Superior temporal gyrus (tissue), 1 donor: ENCODE measurements around the gene B4GALT5.
"Not testable (repeated sequence)": the region's sequence is repeated elsewhere in the genome, so short reads cannot be mapped to it uniquely, and the experiment has no call there.

Experiments used
- DNase-seq: peaks from one replicate; pipeline ENCODE4 v3.0.0-alpha.2; 2016; ENCODE audit errors: extremely low spot score

B4GALT5 gene, protein sequence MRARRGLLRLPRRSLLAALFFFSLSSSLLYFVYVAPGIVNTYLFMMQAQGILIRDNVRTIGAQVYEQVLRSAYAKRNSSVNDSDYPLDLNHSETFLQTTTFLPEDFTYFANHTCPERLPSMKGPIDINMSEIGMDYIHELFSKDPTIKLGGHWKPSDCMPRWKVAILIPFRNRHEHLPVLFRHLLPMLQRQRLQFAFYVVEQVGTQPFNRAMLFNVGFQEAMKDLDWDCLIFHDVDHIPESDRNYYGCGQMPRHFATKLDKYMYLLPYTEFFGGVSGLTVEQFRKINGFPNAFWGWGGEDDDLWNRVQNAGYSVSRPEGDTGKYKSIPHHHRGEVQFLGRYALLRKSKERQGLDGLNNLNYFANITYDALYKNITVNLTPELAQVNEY

GRCh38 chr20:49713753-49714712 lies at the start of gene B4GALT5:
Gene B4GALT5 (minus strand): TSS chr20:49713878. CDS start chr20:49713690, 188 bp downstream.
- peak; percentile 75 for DNase-seq

GRCh38 chr20:49762940-49763766 lies 49.5 kb upstream of the B4GALT5 start:
- no peak for DNase-seq

DNA sequence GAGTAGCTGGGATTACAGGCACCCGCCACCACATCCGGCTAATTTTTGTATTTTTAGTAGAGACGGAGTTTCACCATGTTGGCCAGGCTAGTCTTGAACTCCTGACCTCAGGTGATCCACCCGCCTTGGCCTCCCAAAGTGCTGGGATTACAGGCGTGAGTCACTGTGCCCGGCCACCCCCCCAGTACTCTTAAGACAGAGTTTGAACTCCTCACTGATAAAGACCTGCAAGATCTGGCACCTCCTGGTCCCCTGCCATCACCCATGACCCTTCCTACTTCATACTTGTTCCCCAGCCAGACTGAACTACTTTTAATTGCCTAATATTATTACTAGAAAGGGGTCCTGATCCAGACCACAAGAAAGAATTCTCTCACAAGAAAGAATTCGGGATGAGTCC lies 48.2 kb upstream of the B4GALT5 start:
- DNase-seq: not testable (repeated sequence)

GRCh38 chr20:49759266-49759950 lies 45.7 kb upstream of the B4GALT5 start:
- DNase-seq: no peak

- DNase-seq: peak; percentile 25
Observed at GRCh38 chr20:49758781-49759180, 45.1 kb upstream of the B4GALT5 start.

DNA sequence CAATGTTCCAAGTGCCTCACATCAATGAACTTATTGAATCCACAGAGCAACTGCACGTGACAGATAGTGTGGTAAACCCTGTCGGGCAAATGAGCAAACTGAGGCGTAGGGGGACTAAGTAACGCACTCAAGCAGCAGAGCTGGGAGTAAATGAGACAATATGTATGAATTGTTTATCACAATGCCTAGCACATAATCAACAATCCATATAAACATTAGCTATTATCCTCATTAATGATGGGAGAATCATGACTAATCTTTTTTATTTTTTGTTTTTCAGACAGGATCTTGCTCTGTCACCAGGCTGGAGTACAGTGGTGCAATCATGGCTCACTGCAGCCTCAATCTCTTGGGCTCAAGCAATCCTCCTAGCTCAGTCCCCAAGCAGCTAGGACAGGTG lies 43.9 kb upstream of the B4GALT5 start:
- DNase-seq: no peak

DNA sequence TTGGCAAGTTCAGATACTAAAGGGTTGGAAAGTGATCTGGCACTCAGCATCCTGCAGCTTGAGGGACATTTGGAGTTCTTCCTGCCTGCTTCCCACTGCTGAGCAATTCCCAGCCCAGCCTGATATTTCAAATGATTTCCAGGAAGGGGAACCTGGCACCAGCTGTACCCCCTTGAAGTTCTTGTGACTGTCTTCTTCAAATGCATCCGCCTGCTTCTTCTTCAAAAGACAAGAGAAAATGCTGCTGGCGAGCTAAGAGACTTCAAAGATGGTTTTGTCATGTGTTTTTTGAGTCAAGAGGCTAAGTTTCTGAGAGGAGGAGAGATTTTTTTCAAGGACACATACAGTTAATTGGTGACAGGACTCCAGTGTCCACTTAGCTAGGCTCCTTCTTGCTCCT lies 42.6 kb upstream of the B4GALT5 start:
- DNase-seq: no peak

DNA sequence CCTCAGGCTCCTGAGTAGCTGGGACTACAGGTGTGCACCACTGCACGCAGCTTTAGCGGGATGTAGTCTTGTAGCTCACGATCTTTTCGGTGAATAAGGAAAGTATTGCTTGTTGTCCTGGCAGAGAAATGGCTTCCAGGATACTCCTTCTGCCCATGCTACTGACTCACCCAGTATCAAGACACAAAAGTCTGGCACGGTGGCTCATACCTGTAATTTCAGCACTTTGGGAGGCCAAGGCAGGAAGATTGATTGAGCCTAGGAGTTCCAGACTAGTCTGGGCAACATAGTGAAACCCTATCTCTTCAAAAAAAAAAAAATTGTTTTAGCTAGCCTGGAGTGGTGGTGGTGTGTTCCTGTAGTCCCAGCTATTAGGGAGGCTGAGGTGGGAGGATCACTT lies 40.9 kb upstream of the B4GALT5 start:
- DNase-seq: no peak

DNA sequence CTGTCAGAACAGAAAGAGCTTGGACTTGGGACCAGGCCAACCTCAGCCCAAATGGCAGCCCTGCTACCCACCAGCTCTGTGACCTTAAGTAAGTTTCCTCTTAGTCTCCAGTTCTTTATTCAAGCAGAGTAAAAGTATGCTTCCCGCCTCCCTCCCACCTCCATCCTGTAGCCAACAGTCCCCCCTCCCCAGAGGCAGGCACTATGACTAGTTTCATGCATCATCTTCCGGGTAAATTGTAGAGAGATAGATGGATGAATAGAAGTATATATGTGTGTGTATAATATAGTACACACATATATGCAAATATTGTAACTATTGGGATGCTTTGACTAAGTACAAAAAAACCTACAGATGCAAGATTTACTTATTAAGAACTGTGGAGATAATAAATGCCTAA lies 39.5 kb upstream of the B4GALT5 start:
- DNase-seq: no peak

DNA sequence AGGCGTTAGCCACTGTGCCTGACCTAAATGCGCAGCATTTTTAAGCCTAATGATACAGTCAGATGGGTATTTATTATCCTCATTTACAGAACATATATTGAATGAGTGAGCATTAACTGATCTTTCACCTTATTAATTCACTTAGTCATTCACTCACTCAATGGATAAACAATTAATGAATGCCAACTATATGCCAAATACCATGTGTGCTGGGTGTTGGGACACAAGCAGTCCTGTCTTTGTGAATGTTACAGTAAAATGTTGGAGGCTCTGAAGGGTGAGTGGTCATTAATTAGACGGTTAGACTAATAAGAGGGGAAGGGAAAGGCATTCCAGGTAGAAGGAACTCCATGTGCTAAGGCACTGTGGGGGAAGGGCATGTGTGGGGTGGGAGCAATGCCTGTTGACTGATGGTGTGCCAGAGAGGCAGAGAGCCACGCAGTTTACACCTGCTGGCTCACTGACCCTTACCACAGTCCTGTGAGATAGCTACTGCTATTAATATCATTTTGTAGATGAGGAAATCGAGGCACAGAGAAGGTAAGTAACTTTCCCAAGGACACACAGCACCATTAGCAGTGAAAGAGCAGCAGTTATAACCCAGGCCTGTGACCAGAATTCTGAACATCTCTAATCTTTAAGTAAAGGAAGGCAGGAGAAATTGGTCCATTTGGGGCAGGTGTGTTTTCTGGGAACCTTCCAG lies 38.7 kb upstream of the B4GALT5 start:
- no peak for DNase-seq

- no peak for DNase-seq
Observed at GRCh38 chr20:49751397-49751736, 37.7 kb upstream of the B4GALT5 start.

GRCh38 chr20:49750611-49751396 lies 37.1 kb upstream of the B4GALT5 start:
- no peak for DNase-seq

GRCh38 chr20:49749625-49750024 lies 35.9 kb upstream of the B4GALT5 start:
- no peak for DNase-seq

- DNase-seq: no peak
Observed at GRCh38 chr20:49748525-49748838, 34.8 kb upstream of the B4GALT5 start.

DNA sequence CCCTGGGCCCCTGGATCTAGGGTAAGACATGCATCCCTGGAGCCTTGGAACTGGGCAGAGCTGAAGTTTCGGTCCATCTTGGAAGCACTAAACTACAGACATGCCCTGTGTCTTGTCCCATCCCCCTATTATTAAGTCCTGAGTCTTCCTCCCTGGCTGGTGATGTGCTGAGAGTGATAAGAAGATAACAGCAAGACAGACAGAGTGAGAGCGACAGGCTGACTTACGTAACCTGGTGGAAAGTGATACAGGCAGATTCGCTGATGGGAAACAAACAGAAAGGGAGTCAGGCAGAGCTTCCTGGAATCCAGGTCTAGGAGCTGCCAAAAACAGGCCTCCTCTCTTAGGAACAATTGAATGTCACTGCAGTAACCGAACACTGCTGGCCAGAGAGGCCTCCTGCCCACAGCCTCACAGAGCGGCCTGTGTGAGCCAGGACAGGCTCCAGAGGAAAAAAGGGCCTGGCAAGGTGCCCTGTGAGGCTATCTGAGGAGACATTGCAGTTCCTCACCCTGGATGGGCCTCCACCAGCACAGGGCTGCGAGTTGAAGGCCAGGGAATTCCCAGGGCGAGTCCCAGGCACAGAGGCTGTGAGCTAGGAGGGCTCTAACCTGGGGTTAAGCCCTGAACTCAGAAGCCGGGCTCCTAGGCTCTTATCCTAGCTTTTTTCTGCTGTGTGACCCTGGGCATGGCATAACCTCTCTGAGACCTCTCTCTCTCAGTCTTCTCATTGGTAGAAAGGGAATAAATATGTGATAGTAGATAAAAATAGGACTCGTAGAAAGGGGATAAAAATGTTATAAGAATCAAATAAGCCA lies 34.2 kb upstream of the B4GALT5 start:
- DNase-seq: peak; percentile 53

DNA sequence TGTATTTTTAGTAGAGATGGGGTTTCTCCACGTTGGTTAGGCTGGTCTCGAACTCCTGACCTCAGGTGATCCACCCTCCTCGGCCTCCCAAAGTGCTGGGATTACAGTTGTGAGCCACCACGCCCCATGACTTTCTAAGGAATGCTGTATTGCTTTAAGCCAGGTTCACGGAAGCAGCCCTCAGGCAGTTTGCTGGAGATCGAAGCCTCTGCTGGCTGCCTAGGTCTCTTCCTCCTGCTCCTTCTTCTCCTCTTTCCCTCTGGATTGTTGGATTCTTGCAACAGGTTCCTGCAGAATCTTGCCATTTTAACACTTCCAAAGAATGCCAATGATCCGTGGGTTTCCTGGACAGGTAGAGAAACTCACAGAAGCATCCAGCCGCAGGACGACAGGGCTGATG lies 29.3 kb upstream of the B4GALT5 start:
- no peak for DNase-seq

DNA sequence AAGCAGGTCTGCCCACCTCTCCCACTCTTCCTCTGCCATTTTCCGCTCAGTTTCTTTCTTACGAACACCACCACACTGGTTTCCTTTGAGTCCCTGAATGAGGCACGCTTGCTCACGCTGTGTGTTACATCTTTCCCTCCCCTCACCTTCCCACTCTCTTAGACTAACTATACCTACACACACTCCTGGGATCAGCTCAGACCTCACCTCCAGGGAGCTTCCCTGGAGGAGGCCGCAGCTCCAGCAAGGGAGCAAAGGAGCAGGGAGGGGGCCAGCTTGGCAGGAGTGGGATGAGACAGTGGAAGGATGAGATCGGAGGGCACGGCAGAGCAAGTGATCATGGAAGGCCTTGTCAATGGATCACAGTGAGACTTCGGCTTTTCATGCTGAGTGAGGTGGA lies 28.3 kb upstream of the B4GALT5 start:
- no peak for DNase-seq

- no peak for DNase-seq
Observed at GRCh38 chr20:49740807-49741206, 27.1 kb upstream of the B4GALT5 start.

DNA sequence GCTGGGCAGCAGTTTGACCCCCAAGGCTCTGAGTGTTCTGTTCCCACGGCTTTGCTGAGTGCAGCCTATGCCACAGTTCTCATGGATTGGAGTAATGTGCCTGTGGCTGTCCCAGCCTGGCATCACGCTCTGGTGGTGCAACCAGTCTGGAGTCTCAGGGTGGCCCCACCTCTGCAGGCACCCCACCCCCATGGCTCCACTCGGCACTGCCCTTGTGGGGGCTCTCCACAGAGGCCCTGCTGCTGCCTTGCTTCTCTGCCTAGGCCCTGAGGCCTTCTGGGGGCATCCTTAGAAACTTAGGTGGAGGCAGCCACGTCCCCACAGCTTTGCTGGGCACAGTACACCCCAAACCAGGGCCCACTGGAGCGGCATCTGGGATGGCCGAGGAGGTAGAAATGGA lies 25.4 kb upstream of the B4GALT5 start:
- DNase-seq: no peak
